PC-9 (cell line): Measurements from ENCODE around the gene PROZ. TPM values are rescaled to one million over a fixed set of nuclear protein-coding genes. Genes with fewer than 3 reads are reported as not detected.
A peak's percentile ranks its signal among the peaks of the same experiment; 100 is the strongest.

Experiments
- BruUV-seq: library from RNA; stranded (reverse); fragments of 400-500 nt; replicated peaks from 2 replicates; lab custom pipeline; 2021; lab: Mats Ljungman, UMichigan
- CTCF ChIA-PET: fragments of 300-600 bp; sonication (Branson Sonifier 250); formaldehyde crosslinking; loops from one replicate; lab custom pipeline; 2022; ENCODE audit warnings: antibody characterized with exemption; lab: Charles Lee
- POLR2A ChIA-PET: fragments of 300-600 bp; sonication (Branson Sonifier 250); formaldehyde crosslinking; loops from one replicate; lab custom pipeline; 2022; ENCODE audit warnings: antibody characterized with exemption; ENCODE audit not compliant: unreplicated experiment; lab: Charles Lee
- DNase-seq, 2 experiments: peaks; one replicate each; pipeline versions ENCODE4 v3.0.0 to v3.0.0-alpha.2; 2015 to 2022; ENCODE audit warnings: mixed read lengths in 1 of 2
- H2AFZ ChIP-seq: fragments of 200-600 bp; sonication (generic); 2 replicates; pipeline ENCODE4 v1.8.1; 2017; ENCODE audit warnings: antibody characterized with exemption
- H3F3A ChIP-seq: fragments of 200-600 bp; sonication (generic); 2 replicates; pipeline ENCODE4 v1.8.1; 2017; ENCODE audit warnings: antibody characterized with exemption, mild to moderate bottlenecking, low read depth; ENCODE audit not compliant: insufficient read depth
- H3K27ac ChIP-seq: fragments of 200-600 bp; sonication (generic); 2 replicates; pipeline ENCODE4 v1.6.1; 2016; ENCODE audit warnings: mixed run types
- H3K27me3 ChIP-seq: fragments of 200-600 bp; sonication (generic); 2 replicates; pipeline ENCODE4 v1.6.1; 2016; ENCODE audit warnings: low read depth, mixed run types; ENCODE audit not compliant: insufficient read depth
- H3K36me3 ChIP-seq: fragments of 200-600 bp; sonication (generic); 2 replicates; pipeline ENCODE4 v1.6.1; 2016; ENCODE audit warnings: low read depth, mixed run types
- H3K4me1 ChIP-seq: fragments of 200-600 bp; sonication (generic); replicated peaks from 2 replicates; pipeline ENCODE4 v1.6.1; 2016; ENCODE audit warnings: mixed run types; ENCODE audit not compliant: insufficient read depth
- H3K4me2 ChIP-seq: fragments of 200-600 bp; sonication (generic); 2 replicates; pipeline ENCODE4 v1.6.1; 2017; ENCODE audit warnings: mixed run types
- H3K4me3 ChIP-seq: fragments of 200-600 bp; sonication (generic); 2 replicates; pipeline ENCODE4 v1.6.1; 2016; ENCODE audit warnings: mixed run types
- H3K79me2 ChIP-seq: fragments of 200-600 bp; sonication (generic); 2 replicates; pipeline ENCODE4 v1.6.1; 2017; ENCODE audit warnings: low read depth, mixed run types
- H3K9me2 ChIP-seq: fragments of 200-600 bp; sonication (generic); 2 replicates; pipeline ENCODE4 v1.8.1; 2017; ENCODE audit warnings: mild to moderate bottlenecking; ENCODE audit not compliant: insufficient read depth
- H3K9me3 ChIP-seq: fragments of 200-600 bp; sonication (generic); 2 replicates; pipeline ENCODE4 v1.8.1; 2016; ENCODE audit warnings: low read depth; ENCODE audit not compliant: insufficient read depth
- H4K20me1 ChIP-seq: fragments of 200-600 bp; sonication (generic); 2 replicates; pipeline ENCODE4 v1.8.1; 2017; ENCODE audit not compliant: insufficient read depth
- EZH2 ChIP-seq: fragments of 200-600 bp; sonication (generic); IDR thresholded peaks from 2 replicates; pipeline ENCODE4 v1.8.0; 2017; ENCODE audit warnings: antibody characterized with exemption, low read depth
- intact Hi-C: fragments of 100-400 bp; cut with micrococcal nuclease; formaldehyde crosslinking; loops from one replicate; pipeline ENCODE4 v1.10.0; 2022; ENCODE audit not compliant: unreplicated experiment
- total RNA-seq: library from RNA; stranded (reverse); gene quantifications from 2 replicates; pipeline ENCODE4 v1.2.3, GENCODE V29; 2021
- TF ChIP-seq, protein P1 (sequence below): fragments of 200-600 bp; sonication (generic); conservative IDR thresholded peaks from 2 replicates; pipeline ENCODE4 v1.6.1; 2017; ENCODE audit warnings: mixed run types, antibody characterized with exemption, mild to moderate bottlenecking, moderate library complexity

Gene PROZ
- total RNA-seq, 1 experiment from 2014 or later, result not detected

DNA sequence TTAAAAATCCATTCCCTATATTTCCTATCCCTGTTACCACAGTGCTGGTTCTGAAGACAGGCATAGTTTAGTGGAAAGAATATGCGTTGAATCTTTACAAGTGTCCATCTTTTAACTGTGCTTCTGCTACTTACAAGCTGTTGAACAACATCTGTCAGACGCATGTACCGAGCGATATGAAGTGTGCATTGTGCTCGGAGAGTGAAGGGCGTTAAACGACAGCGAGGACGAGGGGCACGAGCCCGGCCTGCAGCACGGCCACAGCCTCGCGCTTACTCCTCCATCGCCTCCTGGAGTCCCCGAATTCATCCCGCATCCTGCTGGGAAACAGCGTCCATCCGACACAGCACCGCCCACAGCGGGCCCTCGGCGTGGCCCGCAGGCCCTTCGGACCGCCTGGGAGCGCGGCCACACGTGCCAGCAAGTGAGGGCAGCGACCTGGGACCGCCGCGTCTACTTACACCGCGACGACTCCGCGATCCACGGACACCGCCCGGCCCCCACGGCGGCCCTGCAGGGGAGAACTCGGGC is 49.5 kb downstream of the PROZ start:
- Histone ChIP-seq H3K36me3 (peaks cover 40% of the 10 kb centered on the region), H3K27ac (peak overlapping the region; percentile 90), H3K9me2 (no peaks in the 10 kb centered on the region), H3K4me3 (peak overlapping the region; percentile 97), H4K20me1 (peaks cover 61% of the 10 kb centered on the region), H3K4me1 (peaks cover 40% of the 10 kb centered on the region), H2AFZ (peak overlapping the region; percentile 83), H3K9me3 (no peaks in the 10 kb centered on the region), H3K79me2 (peaks cover 86% of the 10 kb centered on the region), H3F3A (peaks cover 20% of the 10 kb centered on the region), H3K27me3 (no peaks in the 10 kb centered on the region), H3K4me2 (peak overlapping the region; percentile 83)
- BruUV-seq, result TSS peak; percentile 50
- ChIA-PET POLR2A (no interaction called here), CTCF (no interaction called here)
- TF ChIP-seq EZH2, result no peak
- TF ChIP-seq, protein P1, sequence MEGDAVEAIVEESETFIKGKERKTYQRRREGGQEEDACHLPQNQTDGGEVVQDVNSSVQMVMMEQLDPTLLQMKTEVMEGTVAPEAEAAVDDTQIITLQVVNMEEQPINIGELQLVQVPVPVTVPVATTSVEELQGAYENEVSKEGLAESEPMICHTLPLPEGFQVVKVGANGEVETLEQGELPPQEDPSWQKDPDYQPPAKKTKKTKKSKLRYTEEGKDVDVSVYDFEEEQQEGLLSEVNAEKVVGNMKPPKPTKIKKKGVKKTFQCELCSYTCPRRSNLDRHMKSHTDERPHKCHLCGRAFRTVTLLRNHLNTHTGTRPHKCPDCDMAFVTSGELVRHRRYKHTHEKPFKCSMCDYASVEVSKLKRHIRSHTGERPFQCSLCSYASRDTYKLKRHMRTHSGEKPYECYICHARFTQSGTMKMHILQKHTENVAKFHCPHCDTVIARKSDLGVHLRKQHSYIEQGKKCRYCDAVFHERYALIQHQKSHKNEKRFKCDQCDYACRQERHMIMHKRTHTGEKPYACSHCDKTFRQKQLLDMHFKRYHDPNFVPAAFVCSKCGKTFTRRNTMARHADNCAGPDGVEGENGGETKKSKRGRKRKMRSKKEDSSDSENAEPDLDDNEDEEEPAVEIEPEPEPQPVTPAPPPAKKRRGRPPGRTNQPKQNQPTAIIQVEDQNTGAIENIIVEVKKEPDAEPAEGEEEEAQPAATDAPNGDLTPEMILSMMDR, result no peak
- intact Hi-C loops, result loop anchor here (5.0 kb wide), 1 partner anchor 266 kb away; no protein-coding TSS in a partner anchor
- peak; percentile 38 to 39 for DNase-seq

DNA sequence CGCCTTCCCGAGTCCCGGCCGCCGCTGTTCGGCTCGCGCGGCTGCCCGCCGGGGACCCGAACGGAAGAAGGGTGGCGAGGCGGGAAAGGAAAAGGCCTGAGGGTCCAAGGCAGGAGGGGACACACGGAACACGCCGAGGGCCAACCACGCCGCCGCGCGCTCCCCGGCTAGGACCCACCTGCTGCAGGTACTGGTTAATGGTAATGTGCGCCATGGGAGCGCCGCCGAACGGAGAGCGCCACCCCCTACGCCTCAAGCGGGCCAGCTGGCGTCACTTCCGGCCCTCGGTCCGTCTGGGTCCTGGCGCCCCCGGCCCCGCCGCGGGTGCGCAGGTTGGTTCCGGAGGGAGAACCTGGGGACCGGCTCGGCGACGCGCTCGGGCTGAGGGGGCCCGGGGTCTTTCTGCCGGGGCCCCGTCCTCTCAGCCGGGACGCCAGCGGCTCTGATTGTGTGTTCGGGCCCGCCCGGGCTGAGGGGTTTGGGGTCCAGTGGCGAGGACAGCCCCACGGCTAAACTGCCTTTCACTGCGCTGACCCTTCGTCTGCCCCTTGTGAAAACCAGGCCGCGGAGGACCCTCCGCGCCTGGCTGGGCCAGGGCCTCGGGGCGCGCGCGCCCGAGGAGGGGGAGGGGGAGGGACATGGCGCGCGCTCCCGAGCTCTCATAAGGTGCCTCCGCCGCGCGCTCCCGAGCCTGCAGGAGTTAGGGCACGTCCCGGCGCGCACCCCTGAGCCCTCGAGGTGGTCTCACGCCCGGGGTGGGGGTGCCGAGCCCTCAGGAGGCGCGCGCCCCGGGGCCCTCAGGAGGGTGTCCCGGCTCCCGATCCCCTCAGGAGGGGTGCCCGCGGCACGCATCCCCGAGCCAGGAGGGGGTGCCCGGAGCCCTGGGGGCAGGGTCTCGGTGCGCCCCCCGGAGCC is 50.2 kb downstream of the PROZ start, which contains the start of gene PCID2:
TSS of gene PCID2 (minus strand) at position 249 of the 915 bp plus-strand sequence. CDS start at position 214, 35 bp downstream.
- Histone ChIP-seq H4K20me1 (peaks cover 60% of the 10 kb centered on the region), H3K79me2 (peaks cover 86% of the 10 kb centered on the region), H3K27me3 (no peaks in the 10 kb centered on the region), H3K9me2 (no peaks in the 10 kb centered on the region), H3K36me3 (peaks cover 46% of the 10 kb centered on the region), H3K4me3 (peak within 1 kb of the TSS; percentile 97), H3K4me1 (peaks cover 40% of the 10 kb centered on the region), H3K27ac (peak within 1 kb of the TSS; percentile 90), H3K9me3 (no peaks in the 10 kb centered on the region), H3F3A (peaks cover 20% of the 10 kb centered on the region), H2AFZ (peak within 1 kb of the TSS; percentile 83), H3K4me2 (peak within 1 kb of the TSS; percentile 98)
- TF ChIP-seq, protein P1, result no peak
- TF ChIP-seq EZH2, result no peak
- intact Hi-C loops, result loop anchor here (1.0 to 5.0 kb wide), 2 partner anchors 241 to 266 kb away; no protein-coding TSS in a partner anchor
- POLR2A ChIA-PET, result interaction anchor here (0.5 to 1.3 kb wide), 7 partner anchors 10 to 775 kb away, joined by 3 to 15 read pairs (median 6); partner anchors contain the start of gene MCF2L
- no TSS peak for BruUV-seq
- DNase-seq, result peak; percentile 81 to 88
- CTCF ChIA-PET, result no interaction called here

DNA sequence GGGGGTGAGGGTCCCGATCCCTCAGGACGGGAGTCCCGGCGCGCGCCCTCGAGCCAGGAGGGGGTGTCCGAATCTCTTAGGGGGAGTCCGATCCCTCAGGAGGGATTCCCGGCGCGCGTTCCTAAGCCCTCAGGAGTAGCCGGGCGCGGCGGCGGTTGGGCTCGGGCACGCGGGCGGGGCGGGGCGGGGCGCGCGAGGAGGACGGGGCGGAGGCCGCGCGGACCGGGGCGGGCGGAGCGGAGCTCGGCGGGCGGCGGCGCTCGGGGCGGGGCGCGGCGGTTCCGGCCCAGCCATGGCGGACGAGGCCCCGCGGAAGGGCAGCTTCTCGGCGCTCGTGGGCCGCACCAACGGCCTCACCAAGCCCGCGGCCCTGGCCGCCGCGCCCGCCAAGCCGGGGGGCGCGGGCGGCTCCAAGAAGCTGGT is 50.9 kb downstream of the PROZ start, which contains the start of gene CUL4A:
TSS of gene CUL4A (plus strand) at position 278 of the 423 bp plus-strand sequence. CDS start at position 293, 15 bp downstream.
- Histone ChIP-seq H4K20me1 (peaks cover 60% of the 10 kb centered on the region), H2AFZ (peak within 1 kb of the TSS; percentile 83), H3F3A (peaks cover 27% of the 10 kb centered on the region), H3K9me3 (no peaks in the 10 kb centered on the region), H3K27me3 (no peaks in the 10 kb centered on the region), H3K4me3 (peak within 1 kb of the TSS; percentile 97), H3K4me2 (peak within 1 kb of the TSS; percentile 98), H3K9me2 (no peaks in the 10 kb centered on the region), H3K4me1 (peaks cover 40% of the 10 kb centered on the region), H3K27ac (peak within 1 kb of the TSS; percentile 90), H3K79me2 (peaks cover 86% of the 10 kb centered on the region), H3K36me3 (peaks cover 47% of the 10 kb centered on the region)
- BruUV-seq, result no TSS peak
- intact Hi-C loops, result loop anchor here (1.0 to 5.0 kb wide), 2 partner anchors 240 to 267 kb away; no protein-coding TSS in a partner anchor
- peak; percentile 58 to 72 for DNase-seq
- ChIA-PET CTCF (no interaction called here), POLR2A (interaction anchor here (0.5 to 1.3 kb wide), 6 partner anchors 9 to 429 kb away, joined by 3 to 15 read pairs (median 6); partner anchors contain the start of gene MCF2L)
- TF ChIP-seq EZH2, result no peak
- TF ChIP-seq, protein P1, result no peak
